Measurements from ENCODE around the gene SAMD1. TPM values are rescaled to one million over a fixed set of nuclear protein-coding genes. Genes with fewer than 3 reads are reported as not detected.
A peak's percentile ranks its signal among the peaks of the same experiment; 100 is the strongest.

The SAMD1 gene
- total RNA-seq, 1 experiment from 2014 or later = 67.3 TPM

DNA sequence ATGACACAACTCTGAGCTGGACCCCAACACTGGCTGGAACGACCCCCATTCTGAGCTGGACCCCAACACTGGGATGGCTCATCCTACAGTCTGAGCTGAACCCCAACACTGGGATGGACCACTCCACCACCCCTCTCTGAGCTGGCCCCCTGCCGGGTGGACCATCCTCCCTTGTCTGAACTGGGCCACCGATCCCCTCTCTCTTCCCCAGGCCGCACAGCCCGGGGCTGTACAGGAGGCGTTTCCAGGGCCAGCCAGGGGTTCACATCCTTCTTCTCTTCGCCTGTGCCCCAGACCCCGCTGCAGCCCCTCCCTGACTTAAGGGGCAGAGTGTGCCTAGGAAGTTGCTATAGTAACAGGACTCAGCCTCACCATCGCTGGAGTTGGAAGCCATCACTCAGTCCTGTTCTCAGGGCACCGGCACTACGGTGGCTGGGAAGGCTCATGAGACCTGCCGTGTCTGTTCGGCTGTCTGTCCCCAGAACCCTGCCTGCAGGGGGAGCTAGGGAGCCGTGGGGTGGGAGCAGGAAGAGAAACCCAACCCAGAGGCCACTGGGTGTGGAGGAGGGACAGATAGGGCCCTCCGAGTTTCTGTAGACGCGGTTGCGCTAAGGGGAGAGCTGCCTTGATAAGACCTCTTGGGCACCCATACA, 23.3 kb upstream of the SAMD1 start:
- no peak for DNase-seq (ENCODE audit: low read depth)

DNA sequence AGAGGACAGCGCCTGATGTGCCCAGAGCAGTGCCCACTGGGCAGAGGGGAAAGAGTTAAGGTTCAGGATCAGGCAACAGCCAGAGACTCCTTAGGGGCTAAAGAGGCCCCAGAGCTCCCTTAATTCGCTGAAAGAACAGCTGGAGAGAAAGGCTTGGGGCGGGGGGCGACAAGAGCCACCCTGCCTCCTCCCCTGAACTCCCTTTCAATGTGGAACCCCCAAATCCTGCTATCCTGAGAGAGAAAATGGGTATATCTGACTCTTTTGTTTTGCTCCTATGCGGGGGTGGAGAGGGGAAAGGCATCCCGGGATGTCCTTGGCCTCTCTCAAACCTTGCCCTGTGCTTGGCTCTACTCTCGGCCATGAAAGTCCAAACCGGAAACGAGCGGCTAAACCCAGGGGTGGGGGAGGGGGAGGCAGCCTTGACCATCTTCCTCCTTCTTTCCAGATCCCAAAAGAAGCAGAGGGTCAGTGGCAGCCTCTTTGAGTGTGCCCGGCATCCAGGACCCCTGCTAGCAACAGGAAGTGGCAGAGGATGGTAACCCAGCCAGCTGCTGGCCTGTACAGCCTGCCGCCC, 22.3 kb upstream of the SAMD1 start:
- DNase-seq (ENCODE audit: low read depth) = no peak

DNA sequence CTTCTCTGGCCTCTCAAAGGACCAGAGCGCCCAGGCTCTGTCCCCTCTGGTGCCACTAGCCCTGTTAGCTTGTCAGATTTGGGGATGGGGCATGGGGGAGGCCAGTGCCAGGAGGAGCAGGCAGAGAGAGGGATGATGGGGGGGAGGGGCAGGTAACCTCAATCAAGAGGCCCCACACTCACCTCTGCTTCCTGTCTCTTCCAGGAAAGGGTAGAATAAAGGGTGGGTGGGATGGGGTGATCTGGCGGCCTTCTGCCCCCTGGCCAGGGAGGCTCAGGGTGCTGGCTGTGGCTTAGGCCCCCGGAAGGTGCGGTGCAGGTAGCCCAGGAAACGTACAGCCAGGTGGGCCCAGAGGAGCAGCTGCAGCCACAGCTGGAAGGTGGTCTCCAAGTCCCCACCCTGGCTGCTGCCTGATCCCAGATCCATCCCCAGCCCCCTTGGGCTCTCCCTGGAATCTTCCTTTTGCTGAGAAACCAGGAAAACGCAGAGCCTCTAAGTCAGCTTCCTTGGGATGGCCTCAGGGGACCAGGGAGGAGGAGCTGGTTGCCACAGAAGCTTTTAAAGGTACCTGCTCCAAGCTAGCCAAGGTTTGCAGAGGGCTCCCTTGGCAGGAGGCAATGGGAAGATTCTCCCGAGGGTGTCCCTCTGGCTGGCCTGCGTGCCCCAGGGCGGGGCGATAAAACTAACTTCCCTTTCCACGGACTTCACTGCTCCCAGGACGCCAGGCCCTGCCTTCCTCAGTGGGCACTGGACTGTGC, 21.7 kb upstream of the SAMD1 start:
- no peak for DNase-seq (ENCODE audit: low read depth)

DNA sequence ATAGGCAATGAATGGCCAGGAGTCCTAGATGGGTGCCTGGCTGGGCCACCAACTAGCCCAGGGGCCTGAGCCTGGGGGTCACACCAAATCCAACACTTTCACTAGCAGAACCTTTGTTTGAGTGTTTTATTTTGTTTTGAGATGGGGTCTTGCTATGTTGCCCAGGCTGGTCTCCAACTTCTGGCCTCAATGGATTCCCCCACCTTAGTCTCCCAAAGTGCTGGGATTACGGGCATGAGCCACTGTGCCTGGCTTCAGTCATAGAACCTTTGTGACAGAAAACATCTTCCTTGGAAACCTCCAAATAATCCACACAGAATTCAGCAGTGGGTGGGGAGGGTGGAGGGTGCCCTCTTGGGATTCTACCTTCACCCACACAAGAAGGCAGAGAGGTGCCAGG, 20.9 kb upstream of the SAMD1 start:
- DNase-seq (ENCODE audit: low read depth) = no peak

DNA sequence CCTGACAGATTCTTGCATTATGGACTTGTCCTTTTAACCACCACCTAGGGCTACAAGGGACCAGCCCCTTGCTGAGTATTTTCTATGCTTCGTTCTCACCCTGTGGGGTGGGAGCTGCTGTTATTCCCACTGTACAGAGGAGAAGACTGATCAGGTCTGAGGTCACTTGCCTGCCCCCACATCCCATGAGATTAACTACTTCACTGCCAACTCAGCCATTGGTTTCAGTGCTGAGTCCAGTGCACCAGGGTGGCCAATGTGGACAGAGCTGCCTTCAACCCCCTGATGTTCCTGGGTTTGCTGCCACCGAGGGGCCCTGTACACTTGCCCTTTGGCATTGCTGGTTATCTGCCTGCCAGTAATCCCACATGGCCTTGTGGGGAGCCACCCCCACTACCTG, 20.1 kb upstream of the SAMD1 start:
- DNase-seq (ENCODE audit: low read depth) = no peak

DNA sequence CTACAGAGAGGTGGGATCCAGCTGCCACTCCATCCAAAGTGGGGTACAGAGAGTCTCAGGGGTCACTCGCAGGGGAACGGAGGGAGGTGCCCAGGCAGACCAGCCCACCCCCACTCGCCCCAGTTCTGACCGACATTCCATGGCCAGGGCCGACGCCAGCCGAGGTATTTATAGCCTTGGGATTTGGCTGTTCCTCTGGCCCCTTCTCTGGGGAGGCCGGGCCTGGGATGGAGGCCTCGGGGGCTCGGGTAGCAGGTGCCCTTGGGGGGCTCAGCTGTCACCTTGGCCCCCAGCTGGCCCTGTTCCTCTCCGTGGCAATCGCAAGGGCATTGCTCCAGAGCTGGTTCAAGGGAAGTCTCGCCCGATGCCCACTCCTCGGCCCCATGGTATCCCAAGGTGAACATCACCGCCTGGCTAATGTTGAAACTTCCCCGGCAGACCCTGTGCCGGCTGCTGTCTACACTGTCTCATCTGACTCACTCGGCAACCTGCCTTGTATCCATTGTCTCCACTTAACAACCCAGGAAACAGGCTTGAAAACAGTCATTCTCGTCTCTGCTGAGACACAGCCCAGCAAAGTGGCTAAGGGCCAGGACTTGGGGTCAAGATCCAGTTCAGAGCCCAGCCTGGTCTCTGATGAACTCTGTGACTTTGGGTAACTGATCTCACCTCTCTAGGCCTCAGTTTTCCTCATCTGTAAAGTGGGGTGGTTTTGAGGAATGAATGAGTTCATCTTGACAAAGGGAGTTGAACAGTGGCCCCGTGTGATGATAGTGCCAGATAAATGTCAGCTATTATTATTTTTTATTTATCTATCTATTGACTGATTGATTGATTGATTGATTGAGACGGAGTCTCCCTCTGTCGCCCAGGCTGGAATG, 17.3 kb upstream of the SAMD1 start:
- peak; percentile 43 for DNase-seq (ENCODE audit: low read depth)

DNA sequence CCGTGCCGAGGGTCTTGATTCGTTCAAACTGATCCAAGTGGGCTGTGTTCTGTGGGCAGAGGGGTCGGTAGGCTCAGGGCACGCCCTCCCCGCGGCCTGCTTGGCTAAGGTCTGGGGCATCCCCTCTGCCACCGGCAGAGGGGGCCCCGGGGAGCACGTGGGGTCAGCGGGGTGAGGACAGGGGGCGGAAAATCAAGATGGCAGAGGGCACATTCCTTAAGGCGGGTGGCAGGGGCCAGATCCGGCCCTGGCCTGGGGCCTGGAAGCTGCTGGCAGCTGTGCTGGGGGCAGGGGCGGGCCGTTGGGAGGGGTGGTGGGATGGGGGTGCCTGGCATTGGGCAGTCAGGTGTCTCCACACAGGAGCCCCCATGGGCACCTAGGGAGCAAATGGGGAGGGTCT, 16.3 kb upstream of the SAMD1 start:
- DNase-seq (ENCODE audit: low read depth) = no peak

DNA sequence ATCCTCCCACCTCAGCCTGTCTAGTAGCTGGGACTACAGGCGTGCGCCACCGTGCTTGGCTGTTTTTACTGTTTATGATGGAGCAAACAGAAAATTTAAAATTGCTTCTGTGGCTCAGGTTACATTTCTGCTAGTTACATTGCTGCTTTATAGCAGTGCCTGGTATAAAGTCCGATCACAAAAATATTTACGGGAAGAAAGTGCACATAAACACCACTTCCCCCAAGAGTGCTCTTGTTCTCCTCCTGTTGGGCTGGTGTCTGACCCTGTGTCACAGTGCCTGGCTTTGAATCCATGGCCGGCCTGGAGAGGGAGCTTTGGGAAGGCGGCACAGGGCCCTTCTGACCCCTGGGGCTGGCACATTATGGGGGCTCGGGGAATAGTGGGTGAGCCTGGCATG, 15.1 kb upstream of the SAMD1 start:
- DNase-seq (ENCODE audit: low read depth) = no peak

DNA sequence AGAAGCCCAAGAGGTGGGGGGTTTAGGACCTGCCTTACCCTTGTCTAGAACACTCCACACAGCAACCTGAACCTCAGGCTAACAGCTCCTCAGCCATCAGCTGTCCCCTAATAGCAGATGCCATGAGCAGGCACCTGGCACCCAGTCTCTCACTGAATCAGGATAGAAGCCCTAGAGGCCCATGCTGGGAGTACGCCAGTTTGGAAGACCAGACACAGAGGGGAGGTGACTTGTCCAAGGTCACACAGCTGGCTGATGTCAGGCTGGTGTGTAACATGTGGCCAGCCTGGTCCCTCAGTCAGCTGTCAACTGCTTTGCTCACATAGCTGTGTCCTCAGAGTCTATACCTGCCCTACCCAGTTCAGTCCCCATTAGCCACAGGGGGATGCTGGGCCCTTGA, 12.8 kb upstream of the SAMD1 start:
- DNase-seq (ENCODE audit: low read depth) = no peak

DNA sequence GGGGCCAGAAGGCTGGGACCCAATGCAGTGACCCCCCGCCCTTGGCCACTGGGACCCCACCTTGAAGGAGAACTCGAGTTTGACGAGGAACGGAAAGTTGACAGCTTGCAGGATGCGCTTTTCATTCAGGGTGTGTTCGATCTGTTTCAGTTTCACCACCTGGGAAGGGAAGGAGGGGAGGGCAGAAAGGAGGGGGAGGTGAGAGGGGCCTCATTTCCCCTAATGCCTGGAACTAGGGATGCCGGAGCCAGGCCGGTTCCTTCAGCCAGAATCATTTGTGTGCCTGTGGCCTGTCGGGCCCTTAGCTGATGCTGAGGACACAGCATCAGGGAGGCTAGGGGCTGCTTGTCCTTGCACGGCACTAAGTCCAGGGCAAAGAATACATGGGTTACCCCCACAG, 12.2 kb upstream of the SAMD1 start:
- DNase-seq (ENCODE audit: low read depth) = no peak

DNA sequence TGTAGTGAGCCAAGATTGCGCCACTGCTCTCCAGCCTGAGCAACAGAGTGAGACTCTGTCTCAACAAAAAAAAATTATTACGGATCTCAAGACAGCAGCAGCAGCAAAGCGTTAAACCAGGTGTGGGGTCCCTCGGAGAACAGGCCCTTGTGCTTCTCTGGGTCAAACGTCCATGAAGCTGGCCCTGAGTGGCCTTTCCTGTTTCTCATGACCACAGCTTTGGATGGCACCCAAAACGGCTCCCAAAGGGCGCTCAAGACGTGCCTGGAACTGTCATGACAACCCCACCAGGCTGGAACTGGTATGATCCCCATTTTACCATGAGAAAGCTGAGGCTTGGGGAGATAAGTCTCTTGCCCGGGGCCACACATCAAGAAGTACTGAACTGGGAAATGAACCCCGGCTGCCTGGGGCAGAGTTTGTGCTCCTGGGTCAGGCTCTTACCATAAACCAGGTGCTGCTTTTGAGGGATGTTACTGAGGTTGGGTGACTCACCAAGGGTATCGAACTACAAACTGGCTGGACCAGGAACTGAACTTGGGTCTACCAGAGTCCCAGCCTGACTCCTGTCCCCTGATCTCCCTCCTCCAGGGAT, 11.6 kb upstream of the SAMD1 start:
- DNase-seq (ENCODE audit: low read depth) = no peak

DNA sequence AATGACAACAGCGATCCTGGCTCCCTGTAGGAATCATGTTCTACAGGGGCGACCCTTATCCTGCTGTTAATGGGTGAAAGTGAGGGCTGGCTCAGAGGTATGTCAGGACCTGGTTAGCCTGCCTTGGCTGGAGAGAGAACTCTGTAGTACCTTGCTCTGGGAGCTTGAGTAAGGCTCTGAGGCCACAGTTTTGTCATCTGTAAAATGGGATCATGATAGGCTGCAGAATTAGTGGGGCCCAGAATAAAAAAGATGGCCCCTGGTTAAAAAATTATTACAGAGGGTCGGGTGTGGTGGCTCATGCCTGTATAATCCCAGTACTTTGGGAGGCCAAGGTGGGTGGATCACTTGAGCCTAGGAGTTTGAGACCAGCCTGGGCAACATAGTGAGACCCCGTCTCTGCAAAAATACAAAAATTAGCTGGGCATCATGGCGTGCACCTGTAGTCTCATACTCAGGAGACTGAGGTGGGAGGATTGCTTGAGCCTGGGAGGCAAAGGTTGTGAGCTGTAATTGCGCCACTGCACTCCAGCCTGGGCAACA, 10.5 kb upstream of the SAMD1 start:
- DNase-seq (ENCODE audit: low read depth) = no peak

DNA sequence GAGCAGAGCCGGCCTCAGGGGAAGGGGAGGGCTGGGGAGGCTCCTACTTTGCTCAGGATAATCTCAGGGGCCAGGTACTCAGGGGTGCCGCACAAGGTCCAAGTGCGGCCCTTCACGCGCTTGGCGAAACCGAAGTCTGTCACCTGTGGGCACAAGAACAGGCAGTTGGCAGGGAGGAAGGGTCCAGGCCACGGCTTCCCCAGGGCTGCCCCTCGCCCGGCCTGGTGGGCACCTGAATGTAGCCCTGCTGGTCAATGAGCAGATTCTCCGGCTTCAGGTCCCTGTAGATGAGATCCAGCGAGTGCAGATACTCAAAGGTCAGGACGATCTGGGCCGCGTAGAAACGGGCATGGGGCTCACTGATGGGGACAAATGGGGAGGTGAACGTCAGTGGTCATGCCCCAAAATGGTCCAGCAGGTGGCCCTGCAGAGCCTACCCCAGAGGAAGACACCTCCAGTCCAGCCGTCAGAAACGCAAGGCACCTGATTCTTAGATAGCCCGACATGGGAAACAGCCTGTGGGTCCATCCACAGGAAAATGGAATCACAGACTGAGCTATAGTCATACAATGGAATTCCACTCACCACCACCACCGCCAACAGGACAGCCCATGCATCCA, 7.1 kb upstream of the SAMD1 start:
- DNase-seq (ENCODE audit: low read depth) = no peak

DNA sequence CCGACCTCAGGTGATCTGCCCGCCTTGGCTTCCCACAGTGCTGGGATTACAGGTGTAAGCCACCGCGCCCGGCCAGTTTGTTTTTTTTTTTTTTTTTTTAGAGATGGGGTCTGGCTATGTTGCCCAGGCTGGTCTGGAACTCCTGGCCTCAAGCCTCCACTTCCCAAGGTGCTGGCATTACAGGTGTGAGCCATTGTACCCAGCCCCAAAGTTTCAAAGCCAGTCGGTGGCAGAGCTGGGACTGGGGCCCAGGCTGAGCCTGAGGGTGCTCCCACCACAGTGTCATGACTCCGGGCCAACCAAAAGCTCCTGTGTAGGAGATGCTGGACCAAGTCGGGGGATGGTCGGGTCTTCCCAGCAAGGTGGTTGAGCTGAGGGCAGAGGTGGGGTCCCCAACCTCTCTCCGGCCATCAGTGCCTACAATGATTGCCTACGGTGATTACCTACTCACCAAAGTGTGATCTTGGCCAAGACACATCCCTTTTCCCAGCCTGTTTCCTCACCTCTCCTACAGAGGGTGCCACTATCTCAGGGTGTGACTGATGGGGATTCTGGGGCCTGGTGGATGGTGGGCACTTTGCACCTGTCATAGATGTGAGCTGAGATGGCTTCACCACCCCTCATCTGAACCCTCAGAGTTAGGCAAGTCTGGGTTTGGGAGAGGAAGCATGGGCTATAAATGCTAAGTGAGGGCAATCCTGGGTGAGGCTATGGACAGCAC, 5.9 kb upstream of the SAMD1 start:
- DNase-seq (ENCODE audit: low read depth) = no peak

DNA sequence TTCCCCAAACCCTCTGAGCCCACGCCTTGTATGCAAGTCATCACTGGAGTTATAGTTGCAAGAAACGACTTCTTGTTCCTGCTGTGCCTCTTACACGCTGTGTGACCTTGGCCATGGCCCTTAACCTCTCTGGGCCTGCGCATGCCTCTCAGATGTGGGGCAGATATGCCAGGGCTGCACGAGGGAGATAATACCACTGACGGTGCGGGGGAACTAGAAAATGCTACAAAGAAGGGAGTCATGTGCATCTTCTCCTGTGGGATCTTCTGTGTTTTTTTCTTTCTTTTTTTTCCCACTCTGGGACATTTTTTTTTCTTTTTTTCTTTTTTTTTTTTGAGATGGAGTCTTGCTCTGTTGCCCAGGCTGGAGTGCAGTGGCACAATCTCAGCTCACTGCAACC, 4.3 kb upstream of the SAMD1 start:
- DNase-seq (ENCODE audit: low read depth) = no peak

DNA sequence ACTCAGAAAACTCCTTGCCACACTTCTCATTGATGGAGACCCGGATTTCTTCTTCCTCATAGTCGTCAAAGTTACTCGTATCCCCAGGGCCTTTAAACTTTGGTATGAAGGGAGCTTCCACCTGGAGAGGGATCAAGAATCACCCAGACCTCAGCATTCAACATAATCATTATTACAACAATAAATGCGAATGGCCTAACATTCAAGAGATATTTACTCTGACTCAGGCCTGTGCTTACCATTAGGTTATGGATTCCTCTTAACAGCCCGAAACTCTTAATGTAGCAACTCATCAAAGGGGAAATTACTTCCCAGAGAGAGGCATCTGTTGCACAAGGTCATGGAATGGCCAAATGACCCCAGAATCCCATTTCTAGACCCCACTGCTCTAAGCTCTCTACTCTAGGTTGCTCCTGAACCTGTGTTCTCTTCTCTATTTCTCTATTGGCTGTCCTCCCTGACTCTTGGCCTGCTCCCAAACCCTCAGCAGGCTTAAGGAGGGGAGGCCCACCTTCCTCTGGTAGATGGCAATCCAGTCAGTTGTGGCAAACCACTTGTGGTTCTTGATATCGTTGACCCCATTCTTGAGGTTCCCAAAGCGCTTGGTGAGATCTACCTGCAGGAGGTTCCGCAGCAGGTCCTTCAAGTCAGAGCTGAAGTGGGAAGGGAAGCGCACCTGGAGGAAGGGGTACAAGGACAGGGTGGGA, 2.7 kb upstream of the SAMD1 start:
- no peak for DNase-seq (ENCODE audit: low read depth)

DNA sequence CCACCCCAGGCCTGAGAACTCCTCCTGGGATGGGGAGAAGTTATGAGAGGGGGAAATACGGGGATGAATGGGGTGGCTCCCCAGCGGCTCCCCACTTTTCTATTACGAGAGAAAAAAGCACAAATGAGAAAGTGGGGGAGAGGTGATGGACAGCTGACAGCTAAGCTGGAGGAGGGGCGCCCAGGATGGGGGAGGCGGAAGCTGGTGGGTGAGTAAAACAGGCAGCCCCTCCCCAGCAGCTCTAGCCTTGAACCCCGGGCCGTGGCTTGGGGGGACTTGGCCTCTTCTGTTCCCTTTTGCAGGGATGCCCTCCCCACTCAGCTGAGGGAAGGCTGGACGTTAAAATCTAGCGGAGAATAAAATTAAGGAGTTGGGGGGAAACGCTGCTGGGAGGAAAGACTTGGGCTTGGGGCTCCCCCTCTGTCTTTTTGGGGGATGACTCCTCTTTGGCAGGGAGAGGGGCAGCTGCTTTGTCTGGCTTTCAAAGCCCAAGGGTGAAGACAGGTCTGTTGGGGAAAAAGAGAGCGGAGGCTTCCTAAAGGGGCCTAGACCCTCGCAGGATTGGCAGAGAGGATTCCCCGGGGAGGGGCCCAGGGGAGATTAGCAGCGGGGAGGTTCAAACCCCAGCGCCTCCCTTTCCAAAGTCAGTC, 1.4 kb upstream of the SAMD1 start:
- no peak for DNase-seq (ENCODE audit: low read depth)

DNA sequence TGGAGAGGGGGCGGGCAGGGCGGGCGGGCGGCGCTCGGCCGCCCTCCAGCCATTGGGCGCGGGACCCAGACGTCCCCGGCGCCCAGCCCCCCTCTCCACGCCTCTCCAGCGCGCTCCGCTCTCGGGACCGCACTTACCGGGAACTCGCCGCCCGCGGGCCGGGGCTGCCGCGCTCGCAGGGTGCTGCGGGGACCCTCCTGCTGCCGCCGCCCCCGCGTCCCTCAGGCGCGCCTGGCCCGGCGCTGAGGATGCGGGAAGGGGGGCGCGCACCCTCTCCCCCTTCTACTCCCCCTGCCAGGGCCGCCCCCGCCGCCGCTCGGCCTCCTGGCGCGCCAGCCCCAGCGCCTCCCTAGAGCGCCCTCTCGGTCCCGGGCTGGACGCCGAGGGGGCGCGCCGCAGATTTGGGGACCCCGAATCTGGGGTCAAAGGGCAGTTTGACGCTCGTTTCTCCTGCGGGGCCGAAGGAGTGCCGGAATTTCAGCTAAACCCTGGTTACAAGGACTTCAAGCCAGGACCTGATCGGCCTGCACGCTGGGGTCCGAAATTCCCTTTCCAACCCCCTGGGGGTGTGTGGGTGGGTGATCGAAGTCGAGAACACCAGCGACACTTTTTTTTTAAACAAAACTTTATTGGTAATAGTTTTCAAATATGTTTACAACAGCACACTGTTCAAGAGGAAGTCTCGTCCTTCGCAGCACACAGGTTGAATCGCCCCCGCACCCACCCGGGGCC, 696 bp upstream of the SAMD1 start:
- peak; percentile 63 for DNase-seq (ENCODE audit: low read depth)
